Measurements from ENCODE around the gene RAB34.
"Not testable (repeated sequence)": the region's sequence is repeated elsewhere in the genome, so short reads cannot be mapped to it uniquely, and the experiment has no call there.

RAB34 gene

DNA sequence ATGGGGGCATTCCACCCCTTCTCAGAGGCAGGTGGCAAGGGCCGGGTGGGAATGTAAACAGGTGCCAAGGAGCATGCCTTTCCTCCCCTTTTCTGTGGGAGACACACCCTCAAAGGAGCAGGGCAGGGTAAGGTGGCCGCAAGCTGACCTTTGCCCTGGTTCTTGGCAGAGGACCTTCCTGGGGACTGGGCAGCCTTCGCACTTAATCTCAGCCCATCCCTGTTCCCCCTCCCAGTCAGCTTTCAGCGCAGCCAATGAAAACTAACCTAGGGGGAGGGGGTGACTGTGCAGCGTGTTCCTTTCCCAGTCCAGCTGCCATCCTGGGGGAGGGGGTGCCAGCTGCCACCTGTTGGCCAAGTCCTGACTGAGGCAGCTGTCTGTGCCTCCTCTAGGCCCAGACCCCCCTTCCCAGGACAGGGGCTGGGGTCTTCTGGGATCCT is 29.0 kb upstream of the RAB34 start:
- DNase-seq (ENCODE audit: low read depth): no peak

DNA sequence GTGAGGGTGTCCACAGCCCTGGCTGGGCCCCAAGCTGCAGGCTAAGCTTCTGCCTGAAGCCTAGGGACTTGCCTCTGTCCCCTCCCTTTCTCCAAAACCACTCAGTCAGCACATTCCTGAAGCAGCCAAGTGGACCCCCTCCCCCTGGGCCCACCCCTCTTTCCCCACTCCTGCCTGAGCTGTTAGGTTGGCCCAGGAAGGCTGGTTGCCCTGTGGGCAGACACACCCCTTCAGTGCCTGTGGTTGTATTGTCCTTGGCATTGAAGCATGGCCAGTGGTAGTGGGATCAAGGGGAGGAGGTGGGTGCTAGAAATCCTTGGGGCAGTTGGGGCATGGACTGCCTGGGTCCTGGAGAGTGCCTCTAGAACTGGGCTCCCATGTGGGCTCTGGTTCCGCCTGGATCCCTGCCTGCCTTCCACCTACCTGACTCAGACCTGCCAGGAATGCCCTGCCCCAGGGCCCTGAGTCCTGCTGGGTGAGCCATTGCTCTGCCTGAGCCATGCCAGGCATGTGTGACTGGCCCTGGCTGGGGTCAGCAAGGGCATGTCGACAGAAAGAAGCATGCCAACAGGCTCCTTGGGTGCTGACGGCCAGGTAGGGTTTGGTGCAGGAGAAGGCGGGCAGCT is 28.2 kb upstream of the RAB34 start:
- DNase-seq (ENCODE audit: low read depth): no peak

DNA sequence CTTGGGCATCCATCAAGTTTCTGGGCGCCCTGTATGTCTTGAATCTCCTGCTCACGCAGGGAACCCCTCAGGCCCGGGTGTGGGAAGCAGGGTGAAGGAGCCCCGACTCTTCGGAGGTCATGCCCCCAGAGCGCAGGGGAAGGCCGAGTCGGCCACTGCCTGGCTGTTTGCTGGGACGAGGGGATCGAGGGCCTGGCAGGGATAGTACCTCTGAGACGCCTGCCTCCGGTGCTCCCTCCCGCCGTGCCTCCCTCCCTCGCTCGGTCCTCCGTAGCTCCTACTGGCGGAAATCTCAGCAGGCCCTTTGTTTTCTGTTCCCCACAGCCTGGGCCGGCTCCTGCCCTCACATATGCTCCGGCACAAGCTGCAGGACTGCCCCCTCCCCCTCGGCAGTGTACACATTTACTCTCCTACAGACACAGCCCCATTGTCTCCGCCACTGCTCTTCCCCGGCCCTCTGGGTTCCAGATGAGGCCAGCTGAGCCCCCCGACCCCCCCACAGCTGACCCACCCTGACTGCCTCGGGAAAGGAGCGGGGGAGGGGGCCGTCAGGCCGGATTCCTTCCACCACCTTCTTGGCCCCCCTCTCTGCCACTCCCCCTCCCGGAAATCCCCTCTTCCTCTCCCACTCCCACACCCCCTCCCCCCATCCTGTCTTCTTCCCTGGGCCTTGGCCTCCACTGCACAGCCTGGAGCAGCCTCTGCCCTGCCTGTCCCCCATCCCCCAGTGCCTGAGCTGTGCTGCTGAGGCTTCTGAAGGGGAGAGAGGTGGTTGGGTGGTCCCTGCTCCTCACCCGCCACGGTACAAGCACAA is 27.5 kb upstream of the RAB34 start:
- DNase-seq (ENCODE audit: low read depth): no peak

DNA sequence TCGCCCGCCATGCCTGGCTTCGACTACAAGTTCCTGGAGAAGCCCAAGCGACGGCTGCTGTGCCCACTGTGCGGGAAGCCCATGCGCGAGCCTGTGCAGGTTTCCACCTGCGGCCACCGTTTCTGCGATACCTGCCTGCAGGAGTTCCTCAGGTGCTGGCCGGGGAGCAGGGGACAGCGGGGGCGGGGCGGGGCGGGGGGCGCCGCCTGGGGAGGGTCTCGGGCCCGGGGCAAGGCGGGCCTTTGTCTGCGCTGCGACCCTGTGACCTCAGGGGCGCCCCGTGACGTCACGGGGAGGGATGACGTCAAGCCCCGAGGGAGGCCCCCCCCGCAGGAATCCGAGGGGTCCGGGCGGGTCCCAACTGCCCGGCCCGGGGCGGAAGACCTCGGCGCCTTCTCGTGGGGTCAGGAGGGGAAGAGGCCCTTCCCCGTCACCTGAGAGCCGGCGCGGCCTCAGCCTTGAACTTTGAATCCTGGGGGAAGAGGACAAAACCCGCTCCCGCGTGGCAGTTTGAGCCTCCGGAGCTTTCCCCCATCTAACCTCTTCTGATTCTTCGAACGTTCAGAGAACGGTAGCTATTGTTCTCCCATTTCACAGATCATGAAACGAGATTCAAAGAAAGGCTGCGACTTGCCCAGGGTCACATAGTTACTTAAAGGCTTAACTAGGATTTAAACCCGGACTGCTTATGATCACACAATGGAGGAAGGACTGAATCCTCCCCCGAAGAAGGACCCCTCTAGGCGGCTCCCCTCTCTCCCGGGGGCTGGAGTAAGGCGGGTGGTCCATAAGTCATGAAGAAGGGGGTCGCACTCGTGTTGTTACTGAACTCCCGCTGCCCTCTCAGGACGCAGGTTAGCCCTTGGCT is 26.7 kb upstream of the RAB34 start:
- DNase-seq (ENCODE audit: low read depth): no peak

- peak; percentile 82 for DNase-seq (ENCODE audit: low read depth)
Observed at GRCh38 chr17:28743243-28744103, 25.8 kb upstream of the RAB34 start, which contains the start of gene TRAF4. TRAF4 (plus strand) TSS chr17:28744011; CDS start chr17:28744113, 102 bp downstream.

- no peak for DNase-seq (ENCODE audit: low read depth)
Observed at GRCh38 chr17:28741358-28742349, 24.0 kb upstream of the RAB34 start.

DNA sequence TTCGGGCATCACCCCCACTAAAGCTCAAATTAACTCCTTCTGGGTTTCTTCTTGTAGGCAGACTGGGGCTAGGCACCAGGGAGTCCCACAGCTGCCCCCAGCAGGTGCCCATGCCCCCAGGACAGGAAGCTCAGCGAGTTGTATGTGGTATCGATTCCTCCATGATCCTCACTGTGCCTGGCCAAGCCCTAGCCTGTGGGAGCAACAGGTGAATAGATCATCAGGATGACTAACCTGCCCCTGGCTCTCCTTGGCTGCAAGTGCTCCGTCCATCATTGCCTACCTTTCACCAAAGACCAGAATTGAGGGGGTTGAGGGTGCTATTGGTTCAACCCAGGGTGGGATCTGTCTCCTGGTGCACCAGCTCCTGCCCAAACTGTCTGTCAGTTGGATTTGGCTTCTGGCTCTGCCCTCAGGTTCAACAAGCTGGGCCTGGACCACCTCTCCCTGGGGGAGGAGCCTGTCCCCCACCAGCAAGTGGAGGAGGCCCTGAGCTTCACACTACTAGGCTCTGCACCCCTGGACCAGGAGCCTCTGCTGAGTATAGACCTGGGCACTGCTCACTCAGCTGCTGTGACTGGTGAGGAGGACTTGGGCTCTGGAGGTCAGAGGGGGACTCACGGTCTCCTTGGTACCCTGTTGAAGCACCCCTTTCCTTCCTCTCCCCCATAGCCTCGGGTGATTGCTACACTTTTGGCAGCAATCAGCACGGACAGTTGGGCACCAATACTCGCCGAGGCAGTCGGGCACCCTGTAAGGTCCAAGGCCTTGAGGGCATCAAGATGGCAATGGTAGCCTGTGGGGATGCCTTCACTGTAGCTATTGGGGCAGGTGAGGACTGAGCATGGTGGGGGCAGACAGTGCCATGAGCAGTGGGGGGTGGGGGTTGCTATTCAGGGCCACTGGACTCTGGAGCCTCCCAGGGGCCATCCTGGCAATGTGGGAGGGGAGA is 23.0 kb upstream of the RAB34 start:
- DNase-seq (ENCODE audit: low read depth): no peak

DNA sequence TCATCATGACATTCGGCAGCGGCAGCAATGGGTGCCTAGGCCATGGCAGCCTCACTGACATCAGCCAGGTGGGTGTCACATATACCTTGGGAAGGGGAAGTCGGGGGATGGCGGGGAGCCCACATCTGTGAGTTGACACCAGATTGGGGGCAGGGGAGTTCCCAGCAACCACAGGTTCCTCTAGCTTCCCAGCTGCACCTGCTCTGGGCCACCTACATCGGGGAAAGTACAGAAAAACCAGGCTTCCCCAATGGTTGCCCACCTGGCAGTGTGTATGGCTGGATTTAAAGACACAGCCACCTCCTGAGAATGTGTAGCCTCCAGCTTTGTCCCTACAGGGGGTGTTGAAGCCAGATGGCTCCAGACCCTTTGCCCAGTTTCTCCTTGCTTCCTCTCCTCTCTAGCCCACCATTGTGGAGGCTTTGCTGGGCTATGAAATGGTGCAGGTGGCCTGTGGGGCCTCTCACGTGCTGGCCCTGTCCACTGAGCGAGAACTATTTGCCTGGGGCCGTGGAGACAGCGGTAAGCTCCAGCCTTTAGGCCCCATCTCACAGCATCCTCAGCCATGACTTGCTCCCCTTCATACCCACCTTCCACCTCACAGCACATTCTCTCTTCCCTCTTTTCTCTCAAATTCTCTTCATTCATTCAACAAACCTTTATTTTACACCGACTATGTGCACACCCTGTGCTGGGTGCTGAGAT is 21.2 kb upstream of the RAB34 start:
- no peak for DNase-seq (ENCODE audit: low read depth)

- no peak for DNase-seq (ENCODE audit: low read depth)
Observed at GRCh38 chr17:28737770-28738679, 20.4 kb upstream of the RAB34 start.

- DNase-seq (ENCODE audit: low read depth): no peak
Observed at GRCh38 chr17:28737316-28737715, 19.6 kb upstream of the RAB34 start.

DNA sequence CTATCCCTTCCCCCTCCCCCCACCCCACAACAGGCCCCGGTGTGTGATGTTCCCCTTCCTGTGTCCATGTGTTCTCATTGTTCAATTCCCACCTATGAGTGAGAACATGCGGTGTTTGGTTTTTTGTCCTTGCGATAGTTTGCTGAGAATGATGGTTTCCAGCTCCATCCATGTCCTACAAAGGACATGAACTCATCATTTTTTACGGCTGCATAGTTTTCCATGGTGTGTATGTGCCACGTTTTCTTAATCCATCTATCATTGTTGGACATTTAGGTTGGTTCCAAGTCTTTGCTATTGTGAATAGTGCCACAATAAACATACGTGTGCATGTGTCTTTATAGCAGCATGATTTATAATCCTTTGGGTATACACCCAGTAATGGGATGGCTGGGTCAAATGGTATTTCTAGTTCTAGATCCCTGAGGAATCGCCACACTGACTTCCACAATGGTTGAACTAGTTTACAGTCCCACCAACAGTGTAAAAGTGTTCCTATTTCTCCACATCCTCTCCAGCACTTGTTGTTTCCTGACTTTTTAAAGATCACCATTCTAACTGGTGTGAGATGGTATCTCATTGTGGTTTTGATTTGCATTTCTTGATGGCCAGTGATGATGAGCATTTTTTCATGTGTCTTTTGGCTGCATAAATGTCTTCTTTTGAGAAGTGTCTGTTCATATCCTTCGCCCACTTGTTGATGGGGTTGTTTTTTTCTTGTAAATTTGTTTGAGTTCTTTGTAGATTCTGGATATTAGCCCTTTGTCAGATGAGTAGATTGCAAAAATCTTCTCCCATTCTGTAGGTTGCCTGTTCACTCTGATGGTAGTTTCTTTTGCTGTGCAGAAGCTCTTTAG is 18.5 kb upstream of the RAB34 start:
- not testable (repeated sequence) for DNase-seq (ENCODE audit: low read depth)

DNA sequence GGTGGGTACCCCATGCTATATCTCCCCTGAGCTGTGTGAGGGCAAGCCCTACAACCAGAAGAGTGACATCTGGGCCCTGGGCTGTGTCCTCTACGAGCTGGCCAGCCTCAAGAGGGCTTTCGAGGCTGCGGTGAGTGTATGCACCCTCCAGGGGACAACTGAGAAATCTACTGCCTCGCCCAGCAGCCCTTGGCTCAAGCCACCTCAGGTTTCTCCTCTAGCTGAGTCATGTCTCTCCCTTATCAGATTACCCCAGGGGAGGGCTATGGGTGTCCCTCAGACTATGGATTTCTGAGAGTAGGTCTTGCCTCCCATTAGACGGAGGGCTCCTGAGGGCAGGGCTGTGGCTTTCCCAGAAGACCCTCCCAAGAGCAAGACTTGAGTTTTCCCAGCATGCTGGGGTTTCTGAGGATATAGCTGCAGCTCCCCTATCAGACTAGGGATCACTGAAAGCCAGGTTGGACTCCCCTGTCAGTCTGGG is 17.6 kb upstream of the RAB34 start:
- DNase-seq (ENCODE audit: low read depth): no peak

DNA sequence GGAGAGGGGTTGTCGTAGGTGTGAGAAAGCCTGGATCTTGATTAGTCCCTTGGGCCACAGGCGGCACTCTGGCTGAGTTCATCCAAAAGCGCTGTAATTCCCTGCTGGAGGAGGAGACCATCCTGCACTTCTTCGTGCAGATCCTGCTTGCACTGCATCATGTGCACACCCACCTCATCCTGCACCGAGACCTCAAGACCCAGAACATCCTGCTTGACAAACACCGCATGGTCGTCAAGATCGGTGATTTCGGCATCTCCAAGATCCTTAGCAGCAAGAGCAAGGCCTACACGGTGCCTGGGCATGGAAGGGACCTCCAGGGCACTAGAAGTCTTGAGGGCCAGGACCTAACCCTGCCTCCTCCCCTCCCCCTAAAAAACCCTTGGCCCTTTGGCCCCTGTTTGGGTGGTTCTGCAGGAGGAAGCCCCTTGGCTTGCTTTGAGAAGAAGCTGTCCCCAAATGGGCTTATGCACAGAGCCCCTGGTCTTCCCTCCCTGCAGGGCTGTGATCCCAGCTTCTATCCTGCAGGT is 17.1 kb upstream of the RAB34 start:
- no peak for DNase-seq (ENCODE audit: low read depth)

DNA sequence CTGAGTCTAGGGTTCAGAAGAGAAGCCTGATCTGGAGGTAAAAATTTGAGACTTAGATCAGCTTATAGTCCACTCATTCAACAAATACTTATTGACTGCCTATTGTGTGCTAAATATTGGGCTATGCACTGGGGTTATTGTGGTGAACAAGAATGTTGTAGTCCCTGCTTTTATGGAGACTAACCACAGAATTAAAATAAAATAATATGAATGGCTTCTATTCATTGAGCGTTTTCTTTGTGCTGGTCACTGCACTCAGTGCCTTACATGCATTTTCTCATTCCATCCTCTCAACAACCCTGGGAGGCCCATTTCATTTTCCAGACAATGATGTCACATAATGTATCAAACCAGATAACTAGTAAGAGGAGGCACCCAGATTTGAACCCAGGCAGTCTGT is 15.7 kb upstream of the RAB34 start:
- DNase-seq (ENCODE audit: low read depth): no peak

- no peak for DNase-seq (ENCODE audit: low read depth)
Observed at GRCh38 chr17:28729950-28730330, 12.3 kb upstream of the RAB34 start.

Measured in GM04503 (cell line).